HFFc6 (cell line): ENCODE data around the gene SEMA4C. TPM values are rescaled to one million over a fixed set of nuclear protein-coding genes. Genes with fewer than 3 reads are reported as not detected.
A peak's percentile ranks its signal among the peaks of the same experiment; 100 is the strongest.

ENCODE experiments used
- DNase-seq: peaks from one replicate; pipeline ENCODE4 v3.0.0-alpha.2; 2018
- H3K27ac Mint-ChIP-seq: 2 replicates; pipeline ENCODE4 v1.8.0; 2020; ENCODE audit warnings: mild to moderate bottlenecking, mixed read lengths
- H3K27me3 Mint-ChIP-seq: 2 replicates; pipeline ENCODE4 v1.8.0; 2021; ENCODE audit warnings: mild to moderate bottlenecking, moderate library complexity, mixed read lengths; ENCODE audit not compliant: insufficient read depth
- H3K36me3 Mint-ChIP-seq: 2 replicates; pipeline ENCODE4 v1.8.0; 2021; ENCODE audit warnings: low read depth, mixed read lengths
- H3K4me1 Mint-ChIP-seq: 2 replicates; pipeline ENCODE4 v1.8.0; 2020; ENCODE audit warnings: low read depth, mixed read lengths
- H3K4me3 Mint-ChIP-seq: 2 replicates; pipeline ENCODE4 v1.8.0; 2020; ENCODE audit warnings: mild to moderate bottlenecking, moderate library complexity, mixed read lengths
- H3K9me3 Mint-ChIP-seq: 2 replicates; pipeline ENCODE4 v1.8.0; 2020; ENCODE audit warnings: mild to moderate bottlenecking, mixed read lengths
- total RNA-seq, 6 experiments: library from RNA; stranded (reverse); fragmentation: NEBNext Ultra II Directional; extraction: Animal tissue kit (Norgen Biotek cat#: 25700); gene quantifications; 2 replicates in 1 of 6; 3 replicates in 5 of 6; pipeline ENCODE4 v1.2.3, GENCODE V29; 2021
- TF ChIP-seq, protein P1 (sequence below): fragments of 200-600 bp; sonication (generic); IDR thresholded peaks from 2 replicates; pipeline ENCODE4 v1.5.0; 2021; ENCODE audit warnings: antibody characterized with exemption, mild to moderate bottlenecking

SEMA4C gene
- total RNA-seq, 6 experiments from 2014 or later: 11.6 to 13.7 (median 12.7) TPM

DNA sequence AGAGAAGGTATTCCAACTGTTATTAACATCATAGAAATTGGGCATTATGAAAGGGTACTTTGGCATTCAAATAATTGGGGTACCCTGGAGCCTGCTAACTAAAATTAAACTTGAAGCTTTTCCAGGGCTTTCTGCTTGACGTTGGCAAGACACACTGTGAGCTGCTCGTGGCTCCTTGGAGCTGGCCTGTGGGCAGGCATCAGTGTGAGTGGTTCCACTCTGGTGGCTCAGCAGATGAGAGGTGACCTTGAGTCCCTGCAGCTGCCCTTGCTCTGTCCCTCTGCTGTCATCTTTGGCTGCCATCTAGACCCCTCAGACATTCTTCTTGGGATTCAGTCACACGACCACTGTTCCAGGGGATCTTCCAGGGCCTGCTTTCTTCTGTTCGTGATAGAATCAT is 47.1 kb downstream of the SEMA4C start:
- Mint-ChIP-seq H3K4me1 (peaks cover 19% of the 10 kb centered on the region), H3K27ac (no peak overlapping the region), H3K9me3 (no peaks in the 10 kb centered on the region), H3K36me3 (peaks cover 4% of the 10 kb centered on the region), H3K27me3 (no peaks in the 10 kb centered on the region; the same call in none of the 2 replicates), H3K4me3 (no peak overlapping the region)
- TF ChIP-seq, protein P1, sequence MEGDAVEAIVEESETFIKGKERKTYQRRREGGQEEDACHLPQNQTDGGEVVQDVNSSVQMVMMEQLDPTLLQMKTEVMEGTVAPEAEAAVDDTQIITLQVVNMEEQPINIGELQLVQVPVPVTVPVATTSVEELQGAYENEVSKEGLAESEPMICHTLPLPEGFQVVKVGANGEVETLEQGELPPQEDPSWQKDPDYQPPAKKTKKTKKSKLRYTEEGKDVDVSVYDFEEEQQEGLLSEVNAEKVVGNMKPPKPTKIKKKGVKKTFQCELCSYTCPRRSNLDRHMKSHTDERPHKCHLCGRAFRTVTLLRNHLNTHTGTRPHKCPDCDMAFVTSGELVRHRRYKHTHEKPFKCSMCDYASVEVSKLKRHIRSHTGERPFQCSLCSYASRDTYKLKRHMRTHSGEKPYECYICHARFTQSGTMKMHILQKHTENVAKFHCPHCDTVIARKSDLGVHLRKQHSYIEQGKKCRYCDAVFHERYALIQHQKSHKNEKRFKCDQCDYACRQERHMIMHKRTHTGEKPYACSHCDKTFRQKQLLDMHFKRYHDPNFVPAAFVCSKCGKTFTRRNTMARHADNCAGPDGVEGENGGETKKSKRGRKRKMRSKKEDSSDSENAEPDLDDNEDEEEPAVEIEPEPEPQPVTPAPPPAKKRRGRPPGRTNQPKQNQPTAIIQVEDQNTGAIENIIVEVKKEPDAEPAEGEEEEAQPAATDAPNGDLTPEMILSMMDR: no peak
- DNase-seq: no peak

DNA sequence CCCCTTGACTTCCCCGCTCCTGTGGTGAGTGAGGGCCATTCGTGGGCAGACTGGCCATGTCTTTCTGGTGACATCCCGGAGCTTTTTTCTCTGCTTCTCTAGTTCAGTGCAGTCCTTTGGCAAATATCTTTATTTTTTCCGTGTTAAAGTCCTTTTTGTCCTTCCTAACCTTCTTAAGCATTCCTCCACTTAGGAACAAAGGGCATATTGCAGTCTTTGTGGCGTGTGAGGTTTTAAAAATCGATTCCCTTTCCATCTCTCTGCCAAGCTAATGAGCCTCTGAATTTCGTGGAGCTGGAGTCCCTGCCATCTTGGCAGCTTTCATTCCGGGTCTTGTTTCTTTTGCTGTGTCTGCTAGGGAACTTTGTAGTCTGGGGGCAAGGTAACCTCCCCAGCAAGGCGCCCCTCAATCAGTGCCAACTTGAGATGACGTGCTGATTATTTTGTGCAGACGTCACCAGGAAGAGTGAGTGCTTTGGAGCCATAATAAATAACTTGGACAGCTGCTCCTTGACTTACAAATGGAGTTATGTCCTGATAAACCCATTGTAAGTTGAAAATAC is 48.7 kb downstream of the SEMA4C start:
- no peak for DNase-seq
- TF ChIP-seq, protein P1: no peak
- peaks cover 26% of the 10 kb centered on the region for H3K4me1 Mint-ChIP-seq
- no peak overlapping the region for H3K27ac Mint-ChIP-seq
- H3K4me3 Mint-ChIP-seq: no peak overlapping the region
- H3K36me3 Mint-ChIP-seq: peaks cover 4% of the 10 kb centered on the region
- H3K9me3 Mint-ChIP-seq: no peaks in the 10 kb centered on the region
- no peaks in the 10 kb centered on the region; the same call in none of the 2 replicates for H3K27me3 Mint-ChIP-seq

DNA sequence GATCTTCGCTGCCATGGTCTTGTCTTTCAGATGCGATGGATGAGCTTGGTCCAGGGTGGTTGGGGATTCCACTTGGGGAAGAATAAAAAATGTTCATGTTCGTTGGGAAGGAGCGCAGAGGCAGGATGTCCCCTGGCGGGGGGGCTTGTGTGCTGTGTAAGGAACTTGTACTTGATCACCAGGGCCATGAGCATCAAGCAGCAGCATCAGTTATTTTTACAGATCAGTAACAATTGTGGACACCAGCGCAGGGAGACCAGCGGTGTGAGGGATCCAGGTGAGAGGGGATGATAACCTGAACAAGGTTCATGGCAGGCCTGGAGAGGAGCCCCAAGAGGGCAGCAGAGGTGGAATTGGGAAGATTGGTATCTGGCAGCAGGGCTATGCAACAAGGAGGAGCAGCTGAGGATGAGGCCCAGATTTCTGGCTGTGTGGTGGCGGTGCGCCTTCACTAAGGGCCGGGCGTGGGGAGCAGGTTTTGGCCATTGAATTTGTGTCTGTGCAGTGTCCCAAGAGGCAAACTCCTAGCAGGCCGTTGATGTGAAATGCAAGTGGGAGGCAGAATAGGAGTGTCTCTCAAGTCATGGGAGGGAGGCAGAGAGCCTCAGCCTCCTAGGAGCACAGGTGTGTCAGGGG is 49.9 kb downstream of the SEMA4C start:
- Mint-ChIP-seq H3K27me3 (no peaks in the 10 kb centered on the region; the same call in 1 of the 2 replicates), H3K9me3 (no peaks in the 10 kb centered on the region), H3K4me3 (no peak overlapping the region), H3K27ac (no peak overlapping the region), H3K4me1 (peaks cover 33% of the 10 kb centered on the region), H3K36me3 (peaks cover 4% of the 10 kb centered on the region)
- no peak for DNase-seq
- TF ChIP-seq, protein P1: no peak

DNA sequence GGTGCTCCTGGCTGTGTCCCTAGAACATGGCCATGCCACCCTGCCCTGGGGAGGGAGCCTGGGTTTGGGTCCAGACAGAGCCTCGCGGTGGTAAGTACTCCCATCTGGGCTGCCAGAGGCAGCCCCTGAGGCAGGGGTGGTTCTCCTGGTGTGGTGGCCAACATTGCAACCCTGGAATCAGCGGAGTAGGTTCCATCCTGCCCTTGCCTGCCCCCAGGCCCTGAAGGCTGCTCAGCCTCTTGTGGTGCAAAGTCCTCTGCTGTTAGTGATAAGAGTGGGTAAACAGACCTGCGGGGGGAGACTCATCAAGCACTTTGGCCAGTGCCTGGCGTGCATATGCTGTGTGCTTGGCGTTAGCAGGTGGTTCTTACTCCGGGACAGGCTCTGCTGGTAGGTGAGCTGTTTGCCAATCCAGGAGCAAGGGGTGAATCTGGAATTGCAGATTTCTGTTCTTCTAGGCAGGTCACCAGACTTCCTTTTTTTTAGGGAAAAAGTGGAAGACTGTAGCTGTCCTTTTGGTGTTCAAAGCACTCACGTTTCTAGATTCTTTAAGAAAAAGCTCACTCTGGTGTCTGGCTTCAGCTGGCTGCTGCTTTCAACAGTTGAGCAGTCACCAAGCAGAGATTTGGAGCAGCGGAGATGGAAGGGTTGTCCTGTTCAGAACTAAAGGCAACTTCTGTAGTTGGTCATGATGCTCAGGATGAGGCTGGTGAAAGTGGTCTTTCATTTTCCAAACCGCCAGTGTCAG is 50.6 kb downstream of the SEMA4C start:
- H3K27ac Mint-ChIP-seq: no peak overlapping the region
- H3K36me3 Mint-ChIP-seq: peaks cover 4% of the 10 kb centered on the region
- TF ChIP-seq, protein P1: no peak
- H3K9me3 Mint-ChIP-seq: no peaks in the 10 kb centered on the region
- H3K4me1 Mint-ChIP-seq: peaks cover 33% of the 10 kb centered on the region
- no peak overlapping the region for H3K4me3 Mint-ChIP-seq
- no peak for DNase-seq
- no peaks in the 10 kb centered on the region; the same call in 1 of the 2 replicates for H3K27me3 Mint-ChIP-seq

DNA sequence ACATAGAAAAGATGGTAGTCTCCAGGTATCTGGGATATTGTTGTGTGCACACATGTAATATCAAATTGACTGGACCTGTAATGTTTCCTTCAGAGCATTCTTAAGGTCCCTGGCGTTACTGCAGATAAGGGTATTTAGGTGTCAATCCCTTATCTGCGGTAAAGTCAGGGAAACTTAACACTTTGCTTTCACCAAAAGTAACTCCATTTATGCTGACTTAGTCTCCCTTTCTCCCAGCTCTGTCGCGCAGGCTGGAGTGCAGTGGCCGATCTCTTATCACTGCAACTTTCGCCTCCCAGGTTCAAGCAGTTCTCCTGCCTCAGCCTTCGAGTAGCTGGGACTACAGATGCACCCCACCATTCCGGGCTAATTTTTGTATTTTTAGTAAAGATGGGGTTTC is 52.0 kb downstream of the SEMA4C start:
- Mint-ChIP-seq H3K4me1 (peaks cover 24% of the 10 kb centered on the region), H3K4me3 (peak overlapping the region; percentile 80), H3K27ac (no peak overlapping the region)

More for the DNA sequence above, 52.0 kb downstream of the SEMA4C start:
- Mint-ChIP-seq H3K9me3 (no peaks in the 10 kb centered on the region), H3K36me3 (peaks cover 4% of the 10 kb centered on the region), H3K27me3 (no peaks in the 10 kb centered on the region)
- no peak for DNase-seq
- TF ChIP-seq, protein P1: no peak
